GM13977 (cell line): ENCODE data around the gene CLTCL1.
"Not testable (repeated sequence)": the region's sequence is repeated elsewhere in the genome, so short reads cannot be mapped to it uniquely, and the experiment has no call there.

Source experiments
- DNase-seq: peaks from one replicate; pipeline ENCODE4 v3.0.0; 2012; ENCODE audit warnings: low spot score
- in situ Hi-C: fragments of 300-500 bp; cut with MboI; formaldehyde crosslinking; loops from one replicate; pipeline ENCODE4 v1.12.0; 2022; ENCODE audit warnings: low sequenced_read_pairs, low pct_unique_long_range_greater_than_20kb, mixed read lengths, inconsistent platforms; ENCODE audit not compliant: unreplicated experiment
- TF ChIP-seq, protein P1 (sequence below): IDR thresholded peaks from 2 replicates; pipeline ENCODE4 v1.5.1; 2012; ENCODE audit warnings: mild to moderate bottlenecking, control low read depth; ENCODE audit not compliant: insufficient read depth; ENCODE audit errors: extremely low read depth, missing control alignments

The CLTCL1 gene

DNA sequence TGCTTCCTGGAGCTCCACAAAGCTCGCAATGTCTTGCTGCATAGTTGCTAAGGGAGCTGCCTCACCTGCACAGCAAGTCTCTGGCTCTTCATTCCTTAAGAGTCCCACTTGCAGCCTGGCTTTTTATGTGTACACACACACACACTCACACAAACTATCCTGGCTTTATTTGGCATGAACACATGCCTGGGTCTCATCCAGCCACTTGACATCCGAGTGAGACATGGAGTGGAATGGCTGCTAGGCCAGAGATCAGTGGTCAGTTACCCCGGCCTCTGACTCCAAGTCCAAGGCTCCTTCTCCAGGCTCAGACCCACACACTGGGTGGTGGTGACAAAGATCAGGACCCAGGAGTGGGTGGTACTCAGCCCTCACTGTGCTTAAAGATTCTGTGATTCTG lies 37.9 kb upstream of the CLTCL1 start:
- no peak for DNase-seq
- TF ChIP-seq, protein P1, sequence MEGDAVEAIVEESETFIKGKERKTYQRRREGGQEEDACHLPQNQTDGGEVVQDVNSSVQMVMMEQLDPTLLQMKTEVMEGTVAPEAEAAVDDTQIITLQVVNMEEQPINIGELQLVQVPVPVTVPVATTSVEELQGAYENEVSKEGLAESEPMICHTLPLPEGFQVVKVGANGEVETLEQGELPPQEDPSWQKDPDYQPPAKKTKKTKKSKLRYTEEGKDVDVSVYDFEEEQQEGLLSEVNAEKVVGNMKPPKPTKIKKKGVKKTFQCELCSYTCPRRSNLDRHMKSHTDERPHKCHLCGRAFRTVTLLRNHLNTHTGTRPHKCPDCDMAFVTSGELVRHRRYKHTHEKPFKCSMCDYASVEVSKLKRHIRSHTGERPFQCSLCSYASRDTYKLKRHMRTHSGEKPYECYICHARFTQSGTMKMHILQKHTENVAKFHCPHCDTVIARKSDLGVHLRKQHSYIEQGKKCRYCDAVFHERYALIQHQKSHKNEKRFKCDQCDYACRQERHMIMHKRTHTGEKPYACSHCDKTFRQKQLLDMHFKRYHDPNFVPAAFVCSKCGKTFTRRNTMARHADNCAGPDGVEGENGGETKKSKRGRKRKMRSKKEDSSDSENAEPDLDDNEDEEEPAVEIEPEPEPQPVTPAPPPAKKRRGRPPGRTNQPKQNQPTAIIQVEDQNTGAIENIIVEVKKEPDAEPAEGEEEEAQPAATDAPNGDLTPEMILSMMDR, result no peak
- in situ Hi-C loops, result no loop called here

DNA sequence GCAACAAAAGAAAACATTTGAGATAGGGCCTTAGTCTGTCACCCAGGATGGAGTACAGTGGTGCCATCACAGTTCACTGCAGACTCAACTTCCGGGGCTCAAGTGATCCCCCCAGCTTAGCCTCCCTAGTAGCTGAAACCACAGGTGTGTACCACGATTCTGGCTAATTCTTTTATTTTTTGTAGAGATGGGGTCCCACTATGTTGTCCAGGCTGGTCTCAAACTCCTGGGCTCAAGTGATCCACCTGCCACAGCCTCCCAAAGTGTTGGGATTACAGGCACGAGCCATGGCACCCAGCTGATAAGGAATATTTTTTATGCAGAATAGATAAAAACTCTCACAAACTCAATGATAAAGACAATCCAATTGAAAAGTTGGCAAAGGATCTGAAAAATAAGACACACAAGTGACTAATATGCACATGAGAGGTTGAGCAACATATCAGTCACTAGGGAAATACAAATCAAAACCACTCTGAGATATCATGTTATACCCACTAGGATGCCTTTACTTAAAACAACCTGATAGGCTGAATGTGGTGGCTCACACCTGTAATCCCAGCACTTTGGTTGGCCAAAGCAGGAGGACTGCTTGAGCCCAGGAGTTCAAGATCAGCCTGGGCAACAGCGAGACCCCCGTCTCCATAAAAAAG lies 33.9 kb upstream of the CLTCL1 start:
- TF ChIP-seq, protein P1, result no peak
- no peak for DNase-seq
- in situ Hi-C loops, result no loop called here

GRCh38 chr22:19323420-19323819 lies 31.9 kb upstream of the CLTCL1 start:
- DNase-seq, in situ Hi-C loops: not testable (repeated sequence)

DNA sequence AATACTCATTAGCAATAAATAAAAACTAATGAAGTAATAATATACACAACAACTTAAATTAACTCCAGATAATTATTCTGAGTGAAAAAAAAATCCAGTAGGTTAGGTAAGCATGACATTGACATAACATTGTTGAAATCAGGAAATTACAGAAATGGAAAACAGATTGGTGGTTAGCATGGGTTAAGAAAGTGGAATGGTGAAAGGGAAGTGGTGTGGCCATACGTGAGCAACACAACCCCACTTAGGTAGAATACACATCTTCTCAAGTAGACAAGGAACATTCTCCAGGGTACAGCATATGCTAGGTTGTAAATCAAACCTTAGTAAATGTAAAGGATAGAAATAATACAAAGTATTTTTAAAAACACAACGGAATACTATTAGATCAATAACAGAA lies 30.2 kb upstream of the CLTCL1 start:
- DNase-seq, result no peak
- TF ChIP-seq, protein P1, result no peak
- in situ Hi-C loops, result no loop called here

GRCh38 chr22:19320136-19320535 lies 28.6 kb upstream of the CLTCL1 start:
- DNase-seq, in situ Hi-C loops: not testable (repeated sequence)

GRCh38 chr22:19319281-19319680 lies 27.8 kb upstream of the CLTCL1 start:
- no peak for DNase-seq
- in situ Hi-C loops, result no loop called here
- TF ChIP-seq, protein P1, result no peak

DNA sequence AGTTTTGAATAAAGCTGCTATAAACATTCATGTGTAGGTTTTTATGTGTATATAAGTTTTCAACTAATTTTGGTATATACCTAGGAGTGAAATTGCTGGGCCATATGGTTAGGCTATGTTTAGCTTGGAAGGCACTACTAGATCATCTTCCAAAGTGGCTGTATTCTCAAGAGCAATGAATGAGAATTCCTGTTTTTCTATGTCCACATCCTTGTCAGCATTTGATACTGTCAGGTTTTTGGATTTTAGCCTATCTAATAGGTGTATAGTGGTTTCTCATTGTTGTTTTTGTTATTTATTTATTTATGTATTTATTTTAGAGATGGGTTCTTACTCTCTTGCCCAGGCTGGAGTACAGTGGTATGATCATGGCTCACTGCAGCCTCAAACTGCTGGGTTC lies 26.3 kb upstream of the CLTCL1 start:
- no peak for DNase-seq
- TF ChIP-seq, protein P1, result no peak
- in situ Hi-C loops, result no loop called here

DNA sequence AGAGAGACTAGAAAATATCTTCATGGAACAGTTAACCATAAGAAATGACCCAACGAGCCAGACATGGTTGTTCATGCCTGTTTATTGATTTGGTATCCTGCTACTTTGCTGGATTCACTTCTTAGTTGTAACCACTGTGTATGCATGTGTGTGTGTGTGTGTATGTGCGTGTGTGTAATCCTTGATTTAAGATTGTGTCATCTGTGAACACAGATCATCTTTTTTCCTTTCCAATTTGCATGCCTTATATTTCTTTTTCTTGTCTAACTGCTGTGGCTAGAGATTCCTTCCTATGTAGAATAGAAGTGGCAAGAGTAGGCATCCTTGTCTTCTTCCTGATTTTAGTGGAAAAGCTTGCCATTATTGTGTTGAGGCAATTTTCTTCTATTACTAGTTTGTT lies 16.4 kb upstream of the CLTCL1 start:
- no peak for DNase-seq
- TF ChIP-seq, protein P1, result no peak
- in situ Hi-C loops, result no loop called here

- in situ Hi-C loops, DNase-seq: not testable (repeated sequence)
Observed at GRCh38 chr22:19306535-19306934, 15.0 kb upstream of the CLTCL1 start.
